Measurements from ENCODE around the gene TRIM5. TPM values are rescaled to one million over a fixed set of nuclear protein-coding genes. Genes with fewer than 3 reads are reported as not detected.

Gene TRIM5, protein sequence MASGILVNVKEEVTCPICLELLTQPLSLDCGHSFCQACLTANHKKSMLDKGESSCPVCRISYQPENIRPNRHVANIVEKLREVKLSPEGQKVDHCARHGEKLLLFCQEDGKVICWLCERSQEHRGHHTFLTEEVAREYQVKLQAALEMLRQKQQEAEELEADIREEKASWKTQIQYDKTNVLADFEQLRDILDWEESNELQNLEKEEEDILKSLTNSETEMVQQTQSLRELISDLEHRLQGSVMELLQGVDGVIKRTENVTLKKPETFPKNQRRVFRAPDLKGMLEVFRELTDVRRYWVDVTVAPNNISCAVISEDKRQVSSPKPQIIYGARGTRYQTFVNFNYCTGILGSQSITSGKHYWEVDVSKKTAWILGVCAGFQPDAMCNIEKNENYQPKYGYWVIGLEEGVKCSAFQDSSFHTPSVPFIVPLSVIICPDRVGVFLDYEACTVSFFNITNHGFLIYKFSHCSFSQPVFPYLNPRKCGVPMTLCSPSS
- 10 to 100 TPM; 16.9 to 38.7 (median 26.1) TPM for total RNA-seq

DNA sequence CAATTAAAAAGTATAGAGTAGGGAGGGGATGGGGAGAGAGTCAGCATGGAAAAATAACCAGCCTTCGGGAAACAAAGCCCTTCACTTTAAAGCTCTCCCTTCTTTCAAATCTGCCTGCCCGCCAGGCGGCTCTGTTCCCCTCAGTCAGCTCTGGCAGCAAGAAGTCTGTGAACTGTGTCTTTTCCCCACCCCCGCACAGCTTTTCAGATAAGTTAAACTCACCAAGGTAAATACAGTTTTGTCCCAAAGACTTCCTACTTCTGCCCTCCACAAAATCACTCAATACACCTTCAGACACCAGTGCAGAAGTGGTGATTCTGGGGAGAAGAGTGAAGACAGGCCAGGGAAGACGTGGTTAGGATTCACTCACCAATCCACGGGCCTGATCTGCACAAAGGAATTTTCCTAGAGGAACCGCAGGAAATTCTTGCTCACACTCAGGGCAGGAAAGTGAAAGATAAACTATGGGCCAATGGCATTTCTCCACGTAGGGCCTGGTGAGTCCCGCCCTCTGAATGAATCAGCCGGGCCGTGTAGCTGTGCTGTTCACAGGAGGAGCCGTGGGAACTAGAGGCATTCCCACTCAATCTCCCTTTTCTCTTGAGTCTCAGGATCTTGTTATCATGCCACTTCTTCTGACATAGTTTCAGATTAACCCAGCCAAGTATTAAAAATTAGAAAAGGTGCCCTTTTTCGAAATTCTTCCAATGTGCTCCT is at the start of gene TRIM5:
Gene TRIM5 (minus strand): TSS at position 429 of the 717 bp plus-strand sequence. CDS start 4,897 bp downstream, outside the sequence.
- WGBS, 2 donors, result 3 to 4% methylated on average over 13 of the region's 13 CpGs
- peak; percentile 70 to 92 for DNase-seq (ENCODE audit: low spot score in 2 of 2)
- peak; percentile 38 to 59 for TF ChIP-seq POLR2A (IDR thresholded peaks at IDR 0.05)
- TF ChIP-seq EP300 (IDR thresholded peaks at IDR 0.05), result peak; percentile 71 to 89
- TF ChIP-seq, protein P1, sequence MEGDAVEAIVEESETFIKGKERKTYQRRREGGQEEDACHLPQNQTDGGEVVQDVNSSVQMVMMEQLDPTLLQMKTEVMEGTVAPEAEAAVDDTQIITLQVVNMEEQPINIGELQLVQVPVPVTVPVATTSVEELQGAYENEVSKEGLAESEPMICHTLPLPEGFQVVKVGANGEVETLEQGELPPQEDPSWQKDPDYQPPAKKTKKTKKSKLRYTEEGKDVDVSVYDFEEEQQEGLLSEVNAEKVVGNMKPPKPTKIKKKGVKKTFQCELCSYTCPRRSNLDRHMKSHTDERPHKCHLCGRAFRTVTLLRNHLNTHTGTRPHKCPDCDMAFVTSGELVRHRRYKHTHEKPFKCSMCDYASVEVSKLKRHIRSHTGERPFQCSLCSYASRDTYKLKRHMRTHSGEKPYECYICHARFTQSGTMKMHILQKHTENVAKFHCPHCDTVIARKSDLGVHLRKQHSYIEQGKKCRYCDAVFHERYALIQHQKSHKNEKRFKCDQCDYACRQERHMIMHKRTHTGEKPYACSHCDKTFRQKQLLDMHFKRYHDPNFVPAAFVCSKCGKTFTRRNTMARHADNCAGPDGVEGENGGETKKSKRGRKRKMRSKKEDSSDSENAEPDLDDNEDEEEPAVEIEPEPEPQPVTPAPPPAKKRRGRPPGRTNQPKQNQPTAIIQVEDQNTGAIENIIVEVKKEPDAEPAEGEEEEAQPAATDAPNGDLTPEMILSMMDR (IDR thresholded peaks at IDR 0.05), result peak; percentile 56 to 74 (median 58)
- H3K36me3 ChIP-seq, result peaks cover 0 to 6% (median 0%) of the 10 kb centered on the region in 3 donors
- H3K4me3 ChIP-seq, result peak within 1 kb of the TSS; percentile 37 to 55 (median 48)
- H3K27ac ChIP-seq, result peak within 1 kb of the TSS; percentile 84 to 96 (median 94)
- no peaks in the 10 kb centered on the region for H3K9me3 ChIP-seq
- H3K27me3 ChIP-seq, result no peaks in the 10 kb centered on the region
- H3K4me1 ChIP-seq, result peaks cover 0 to 35% (median 9%) of the 10 kb centered on the region in 4 donors

DNA sequence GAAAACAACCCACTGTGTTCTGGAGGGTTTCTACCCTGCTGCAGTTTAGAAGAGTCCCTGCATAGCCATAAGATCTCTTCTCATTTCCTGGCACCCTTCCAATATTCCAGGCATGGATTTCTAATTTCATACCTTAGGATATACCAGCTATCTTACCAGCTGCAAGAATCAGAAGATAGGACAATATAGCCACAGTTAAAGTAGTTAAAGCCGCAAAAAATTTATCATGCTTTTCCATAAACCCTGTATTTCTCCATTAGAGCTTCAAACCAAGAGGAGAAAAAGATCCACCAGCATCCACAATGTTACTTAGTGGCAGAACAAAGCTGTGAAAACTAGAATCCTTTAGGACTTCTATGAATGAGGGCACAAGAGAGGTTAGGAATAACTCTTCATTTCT is 42.8 kb upstream of the TRIM5 start:
- no peak overlapping the region for H3K4me3 ChIP-seq
- H3K4me1 ChIP-seq, result no peaks in the 10 kb centered on the region
- no peak for DNase-seq (ENCODE audit: low spot score in 2 of 2)
- no peaks in the 10 kb centered on the region for H3K9me3 ChIP-seq
- H3K27ac ChIP-seq, result no peak overlapping the region
- no peaks in the 10 kb centered on the region for H3K27me3 ChIP-seq
- 93 to 94% methylated on average over 1 of the region's 1 CpG for WGBS, 2 donors
- H3K36me3 ChIP-seq, result no peaks in the 10 kb centered on the region
- TF ChIP-seq EP300 (IDR thresholded peaks at IDR 0.05), result no peak
- no peak for TF ChIP-seq POLR2A (IDR thresholded peaks at IDR 0.05)
- TF ChIP-seq, protein P1 (IDR thresholded peaks at IDR 0.05), result no peak

DNA sequence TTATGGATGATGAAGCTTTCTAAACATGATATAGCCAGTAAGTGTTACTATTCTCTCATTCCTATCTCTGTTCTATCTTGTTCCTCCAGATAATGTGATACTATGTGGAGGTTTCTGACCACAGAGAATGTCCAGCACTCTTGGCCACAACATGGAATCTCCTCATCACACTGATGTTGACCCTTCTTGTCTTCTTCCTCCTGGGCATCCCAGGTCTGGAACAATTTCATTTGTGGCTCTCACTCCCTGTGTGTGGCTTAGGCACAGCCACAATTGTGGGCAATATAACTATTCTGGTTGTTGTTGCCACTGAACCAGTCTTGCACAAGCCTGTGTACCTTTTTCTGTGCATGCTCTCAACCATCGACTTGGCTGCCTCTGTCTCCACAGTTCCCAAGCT is 41.5 kb upstream of the TRIM5 start:
- H3K4me1 ChIP-seq, result no peaks in the 10 kb centered on the region
- H3K36me3 ChIP-seq, result no peaks in the 10 kb centered on the region
- 83 to 96% methylated on average over 1 of the region's 1 CpG for WGBS, 2 donors
- TF ChIP-seq, protein P1 (IDR thresholded peaks at IDR 0.05), result no peak
- TF ChIP-seq POLR2A (IDR thresholded peaks at IDR 0.05), result no peak
- no peak for TF ChIP-seq EP300 (IDR thresholded peaks at IDR 0.05)
- no peak overlapping the region for H3K27ac ChIP-seq
- no peaks in the 10 kb centered on the region for H3K27me3 ChIP-seq
- H3K9me3 ChIP-seq, result no peaks in the 10 kb centered on the region
- no peak overlapping the region for H3K4me3 ChIP-seq
- DNase-seq (ENCODE audit: low spot score in 2 of 2), result no peak

DNA sequence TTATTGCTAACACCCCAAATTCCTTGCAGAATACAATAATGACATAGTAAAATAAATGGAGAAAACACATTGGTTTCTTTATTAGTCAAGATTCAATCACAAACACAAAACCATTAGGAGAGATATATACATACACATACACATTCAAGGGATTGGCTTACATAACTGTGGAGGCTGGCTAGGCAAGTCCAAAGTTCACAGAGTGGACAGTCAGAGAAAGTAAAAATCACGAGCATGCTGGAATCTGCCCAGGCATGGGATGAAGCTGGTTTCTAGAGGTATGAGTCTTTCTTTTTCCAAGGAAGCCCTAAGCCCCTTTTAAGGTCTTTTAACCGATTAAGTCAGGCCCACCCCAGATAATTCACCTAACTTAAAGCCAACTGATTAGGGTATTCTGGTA is 37.7 kb upstream of the TRIM5 start:
- peaks cover 0 to 5% (median 0%) of the 10 kb centered on the region in 3 donors for H3K36me3 ChIP-seq
- 77 to 80% methylated on average over 2 of the region's 2 CpGs for WGBS, 2 donors
- H3K27me3 ChIP-seq, result no peaks in the 10 kb centered on the region
- TF ChIP-seq, protein P1 (IDR thresholded peaks at IDR 0.05), result no peak
- TF ChIP-seq POLR2A (IDR thresholded peaks at IDR 0.05) (no peak), EP300 (IDR thresholded peaks at IDR 0.05) (no peak)
- H3K9me3 ChIP-seq, result no peaks in the 10 kb centered on the region
- no peak overlapping the region for H3K4me3 ChIP-seq
- no peak overlapping the region for H3K27ac ChIP-seq
- no peak for DNase-seq (ENCODE audit: low spot score in 2 of 2)
- no peaks in the 10 kb centered on the region for H3K4me1 ChIP-seq

Data from tibial nerve (tissue), 4 donors.